Muscle of leg (tissue), 11 donors: ENCODE data around the gene JAZF1. TPM values are rescaled to one million over a fixed set of nuclear protein-coding genes. Genes with fewer than 3 reads are reported as not detected.

Experiments
- DNase-seq: peaks from one replicate; pipeline ENCODE4 v3.0.0; 2013
- H3K27ac ChIP-seq: one replicate; pipeline ENCODE4 v1.5.1; 2013; ENCODE audit warnings: mild to moderate bottlenecking, low read length, control low read depth
- H3K27me3 ChIP-seq: one replicate; pipeline ENCODE4 v1.6.1; 2013; ENCODE audit warnings: low read length; ENCODE audit not compliant: control insufficient read depth, insufficient read depth
- H3K36me3 ChIP-seq: one replicate; pipeline ENCODE4 v1.6.1; 2013; ENCODE audit warnings: low read length; ENCODE audit not compliant: control insufficient read depth, insufficient read depth
- H3K4me1 ChIP-seq: one replicate; pipeline ENCODE4 v1.6.1; 2013; ENCODE audit warnings: low read length; ENCODE audit not compliant: control insufficient read depth, insufficient read depth
- H3K4me3 ChIP-seq: one replicate; pipeline ENCODE4 v1.5.1; 2013; ENCODE audit warnings: low read length, control low read depth
- H3K9me3 ChIP-seq: replicated peaks from 2 replicates; pipeline ENCODE4 v1.6.1; 2013; ENCODE audit warnings: low read depth, low read length; ENCODE audit not compliant: control insufficient read depth
- WGBS: methylation state at CpG from one replicate; pipeline ENCODE4 v1.1.5; 2013; ENCODE audit warnings: missing lambda C conversion rate; ENCODE audit not compliant: insufficient coverage; 5-methylcytosine and 5-hydroxymethylcytosine counted together
- polyA plus RNA-seq, 8 donors: library from polyadenylated mRNA; unstranded; fragments of 120-200 nt; gene quantifications; one replicate each; pipeline versions ENCODE4 v1.2.1 to v1.2.3, GENCODE V29; 2013; ENCODE audit warnings: inconsistent platforms in 1 of 8, low replicate concordance in 1 of 8; ENCODE audit not compliant: insufficient read length in 8 of 8, insufficient read depth in 1 of 8
- total RNA-seq: library from RNA; stranded (reverse); fragments of 120-200 nt; gene quantifications from one replicate; pipeline ENCODE4 v1.2.4, GENCODE V29; 2013

JAZF1 gene
- total and polyA plus RNA-seq, 9 donors, result 12.7 to 30.3 (median 28.1) TPM

- no CpG with 5 or more reads among the region's 4 CpGs for WGBS
- Histone ChIP-seq H3K9me3 (no peaks in the 10 kb centered on the region), H3K27ac (no peak overlapping the region), H3K4me1 (no peaks in the 10 kb centered on the region), H3K27me3 (no peaks in the 10 kb centered on the region), H3K36me3 (peaks cover 5% of the 10 kb centered on the region), H3K4me3 (no peak overlapping the region)
- DNase-seq, result no peak
Measured at GRCh38 chr7:27810186-27810585, 370.4 kb downstream of the JAZF1 start.

DNA sequence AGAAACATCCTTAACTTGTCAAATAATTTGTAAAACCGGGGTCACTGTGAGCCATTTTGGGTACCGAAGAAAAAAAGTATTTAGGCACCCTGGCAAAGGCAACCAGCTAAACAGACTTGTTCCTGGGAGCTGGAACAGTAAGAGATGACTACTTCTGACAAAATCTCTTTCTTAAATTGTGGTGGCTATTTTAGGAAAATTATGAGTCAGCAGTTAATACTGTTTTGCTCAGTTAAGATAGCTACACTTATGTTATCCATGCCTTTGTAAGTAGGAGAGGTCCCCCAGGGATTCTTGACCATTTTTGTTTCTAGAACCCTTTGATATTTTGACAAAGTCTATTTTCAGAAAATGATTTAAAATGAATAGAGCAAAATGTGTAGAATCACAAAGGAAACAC lies 372.0 kb downstream of the JAZF1 start:
- no peaks in the 10 kb centered on the region for H3K9me3 ChIP-seq
- no CpG with 5 or more reads among the region's 2 CpGs for WGBS
- H3K36me3 ChIP-seq, result peaks cover 5% of the 10 kb centered on the region
- H3K4me1 ChIP-seq, result no peaks in the 10 kb centered on the region
- no peaks in the 10 kb centered on the region for H3K27me3 ChIP-seq
- H3K4me3 ChIP-seq, result no peak overlapping the region
- DNase-seq, result peak; percentile 39
- no peak overlapping the region for H3K27ac ChIP-seq

DNA sequence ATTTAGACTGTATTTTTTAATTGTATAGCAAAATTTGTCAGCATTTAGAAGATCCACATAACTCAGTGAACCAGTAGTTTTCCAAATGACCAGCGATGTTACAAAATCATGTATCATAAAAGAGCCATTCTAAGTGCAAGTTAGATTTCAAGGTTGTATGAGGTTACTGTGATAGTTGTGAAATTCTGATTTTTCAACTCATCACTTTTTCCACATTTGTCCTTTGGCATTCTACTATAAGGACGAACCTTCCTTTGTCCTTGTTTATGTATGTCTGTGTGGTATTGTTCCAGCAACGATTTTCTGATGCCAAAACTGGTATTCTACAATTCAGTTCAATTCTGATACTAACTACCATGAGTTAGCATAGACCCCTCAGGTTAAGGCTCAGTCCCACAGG lies 376.5 kb downstream of the JAZF1 start:
- no peaks in the 10 kb centered on the region for H3K27me3 ChIP-seq
- no CpG with 5 or more reads among the region's 3 CpGs for WGBS

DNA sequence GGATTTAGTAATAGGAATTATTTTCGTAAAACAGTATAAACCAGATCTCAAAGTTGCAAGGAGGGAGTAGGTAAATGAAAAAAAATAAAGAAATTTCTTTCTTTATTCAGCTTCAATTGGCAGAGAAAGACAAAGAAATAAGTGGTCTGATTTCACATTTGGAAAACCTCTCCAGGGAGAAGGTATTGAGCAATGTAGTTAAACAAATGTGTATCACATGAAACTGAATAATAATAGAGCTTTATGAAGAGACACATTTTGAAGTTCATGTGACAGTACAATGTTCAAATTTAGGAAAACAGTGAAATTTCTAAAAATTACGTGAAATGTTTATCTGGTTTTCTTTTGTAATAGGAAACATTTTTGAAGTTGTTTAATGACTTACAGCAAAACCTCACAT lies 377.6 kb downstream of the JAZF1 start:
- WGBS, result no CpG with 5 or more reads among the region's 2 CpGs
- peak; percentile 86 for DNase-seq
- H3K27ac ChIP-seq, result no peak overlapping the region
- no peaks in the 10 kb centered on the region for H3K9me3 ChIP-seq
- H3K36me3 ChIP-seq, result peaks cover 3% of the 10 kb centered on the region
- no peaks in the 10 kb centered on the region for H3K27me3 ChIP-seq
- no peak overlapping the region for H3K4me3 ChIP-seq
- H3K4me1 ChIP-seq, result no peaks in the 10 kb centered on the region

More for the DNA sequence above, 376.5 kb downstream of the JAZF1 start:
- H3K27ac ChIP-seq, result no peak overlapping the region
- DNase-seq, result no peak
- H3K4me1 ChIP-seq, result no peaks in the 10 kb centered on the region
- H3K9me3 ChIP-seq, result no peaks in the 10 kb centered on the region
- H3K4me3 ChIP-seq, result no peak overlapping the region
- H3K36me3 ChIP-seq, result peaks cover 3% of the 10 kb centered on the region

DNA sequence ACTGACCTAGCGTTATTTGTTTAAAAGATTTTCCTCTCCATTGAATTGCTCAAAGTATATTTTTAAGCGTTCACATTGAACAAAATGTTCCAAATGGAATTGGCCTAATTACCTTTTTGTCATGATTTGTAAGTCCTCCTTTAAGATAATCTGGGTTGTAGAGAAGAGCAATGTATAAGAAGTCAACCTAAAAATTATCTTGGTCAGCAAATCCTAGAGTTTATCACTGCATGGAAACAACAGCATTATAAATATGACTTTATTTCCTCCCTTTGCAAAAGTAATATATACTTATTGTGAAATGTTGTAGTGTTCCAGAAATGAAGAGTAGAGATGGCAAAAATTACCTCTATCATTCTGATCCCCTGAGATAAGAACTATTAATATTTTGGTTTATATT lies 381.4 kb downstream of the JAZF1 start:
- WGBS, result no CpG with 5 or more reads among the region's 2 CpGs
- no peaks in the 10 kb centered on the region for H3K9me3 ChIP-seq
- DNase-seq, result no peak
- H3K27ac ChIP-seq, result no peak overlapping the region
- H3K4me3 ChIP-seq, result no peak overlapping the region
- no peaks in the 10 kb centered on the region for H3K4me1 ChIP-seq
- peaks cover 4% of the 10 kb centered on the region for H3K36me3 ChIP-seq
- H3K27me3 ChIP-seq, result no peaks in the 10 kb centered on the region

DNA sequence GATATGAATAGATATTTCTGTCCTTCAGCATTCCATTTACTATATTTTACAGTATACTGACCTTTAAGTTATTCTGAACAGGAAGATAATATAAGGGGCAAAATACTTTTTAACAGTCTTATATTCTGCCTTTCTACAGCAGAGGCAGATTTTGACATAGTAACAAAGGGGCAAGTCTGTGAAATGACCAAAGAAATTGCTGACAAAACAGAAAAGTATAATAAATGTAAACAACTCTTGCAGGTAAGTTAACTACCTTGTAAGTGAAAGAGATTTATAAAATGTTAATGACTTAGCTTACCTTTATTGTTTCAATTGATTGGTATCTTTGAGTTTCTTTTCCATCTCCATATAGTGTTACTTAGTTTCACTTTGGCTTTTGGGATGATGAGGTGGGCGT lies 384.6 kb downstream of the JAZF1 start:
- no CpG with 5 or more reads among the region's 1 CpG for WGBS
- H3K9me3 ChIP-seq, result no peaks in the 10 kb centered on the region
- no peaks in the 10 kb centered on the region for H3K4me1 ChIP-seq
- no peaks in the 10 kb centered on the region for H3K27me3 ChIP-seq
- no peak for DNase-seq
- H3K27ac ChIP-seq, result no peak overlapping the region
- H3K4me3 ChIP-seq, result no peak overlapping the region
- peaks cover 6% of the 10 kb centered on the region for H3K36me3 ChIP-seq

DNA sequence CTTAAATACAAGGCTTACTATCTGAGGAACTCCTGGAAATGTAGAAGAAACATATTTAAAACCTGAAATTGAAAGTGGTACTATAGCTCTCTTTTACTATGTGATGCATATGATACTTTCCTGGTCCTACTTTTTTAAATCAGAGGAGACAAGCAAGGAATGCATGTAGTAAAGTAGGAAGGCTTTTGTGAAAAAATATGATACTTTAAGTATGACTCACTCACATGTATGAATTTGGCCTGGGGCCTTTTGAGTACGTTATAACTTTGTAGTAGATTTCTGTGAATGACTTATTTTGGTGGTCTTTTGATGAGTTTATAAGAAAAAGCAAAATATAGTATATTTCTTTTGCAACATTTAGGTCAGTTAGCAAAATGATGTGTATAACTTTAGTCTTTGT lies 386.8 kb downstream of the JAZF1 start:
- WGBS, result no CpG with 5 or more reads among the region's 1 CpG
- H3K4me1 ChIP-seq, result no peaks in the 10 kb centered on the region
- no peak for DNase-seq
- H3K27ac ChIP-seq, result no peak overlapping the region
- H3K27me3 ChIP-seq, result no peaks in the 10 kb centered on the region
- H3K4me3 ChIP-seq, result no peak overlapping the region
- H3K9me3 ChIP-seq, result no peaks in the 10 kb centered on the region
- H3K36me3 ChIP-seq, result peaks cover 6% of the 10 kb centered on the region

- Histone ChIP-seq H3K4me3 (no peak overlapping the region), H3K9me3 (no peaks in the 10 kb centered on the region), H3K36me3 (peaks cover 8% of the 10 kb centered on the region), H3K4me1 (no peaks in the 10 kb centered on the region), H3K27me3 (no peaks in the 10 kb centered on the region), H3K27ac (no peak overlapping the region)
- no peak for DNase-seq
Measured at GRCh38 chr7:27788437-27788836, 392.2 kb downstream of the JAZF1 start.

DNA sequence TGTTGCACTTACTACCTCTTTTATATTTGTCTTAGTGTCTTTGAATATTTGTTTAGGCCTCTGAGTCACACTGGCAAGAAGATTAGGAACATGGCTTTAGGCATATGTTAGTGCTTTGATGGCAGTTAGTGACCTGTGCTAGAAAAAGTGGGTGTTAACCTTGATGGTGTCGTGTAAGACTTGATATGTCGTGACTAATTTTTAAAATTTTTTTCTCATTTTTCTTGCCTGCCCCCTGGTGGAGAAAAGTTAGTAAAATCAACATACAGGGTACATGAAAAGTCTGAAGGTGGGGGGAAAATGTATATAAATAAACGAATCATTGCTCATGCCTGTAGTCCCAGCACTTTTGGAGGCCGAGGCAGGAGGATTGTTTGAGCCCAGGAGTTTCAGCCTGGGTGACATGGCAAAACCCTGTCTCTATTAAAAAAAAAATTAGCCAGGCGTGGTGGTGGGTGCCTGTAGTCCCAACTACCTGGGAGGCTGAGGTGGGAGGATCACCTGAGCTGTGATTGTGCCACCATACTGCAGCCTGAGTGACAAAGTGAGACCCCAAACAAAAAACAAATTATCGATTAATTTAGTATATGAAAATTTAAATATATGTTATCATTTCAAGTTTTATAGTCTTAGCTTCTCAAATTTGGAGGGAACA lies 396.1 kb downstream of the JAZF1 start:
- DNase-seq, result peak; percentile 36
- Histone ChIP-seq H3K4me3 (no peak overlapping the region), H3K9me3 (no peaks in the 10 kb centered on the region), H3K4me1 (no peaks in the 10 kb centered on the region), H3K27ac (no peak overlapping the region), H3K27me3 (no peaks in the 10 kb centered on the region), H3K36me3 (peaks cover 4% of the 10 kb centered on the region)
- 58% methylated on average over 2 of the region's 6 CpGs for WGBS

GRCh38 chr7:27782849-27783248 lies 397.7 kb downstream of the JAZF1 start:
- peak; percentile 7 for DNase-seq
- no CpG with 5 or more reads among the region's 2 CpGs for WGBS
- Histone ChIP-seq H3K27me3 (no peaks in the 10 kb centered on the region), H3K4me1 (no peaks in the 10 kb centered on the region), H3K4me3 (no peak overlapping the region), H3K36me3 (peaks cover 4% of the 10 kb centered on the region), H3K9me3 (no peaks in the 10 kb centered on the region), H3K27ac (no peak overlapping the region)

GRCh38 chr7:27781188-27781587 lies 399.4 kb downstream of the JAZF1 start:
- peaks cover 4% of the 10 kb centered on the region for H3K36me3 ChIP-seq
- DNase-seq, result no peak
- H3K9me3 ChIP-seq, result no peaks in the 10 kb centered on the region
- no peaks in the 10 kb centered on the region for H3K4me1 ChIP-seq
- WGBS, result no CpG with 5 or more reads among the region's 2 CpGs
- no peak overlapping the region for H3K4me3 ChIP-seq
- no peak overlapping the region for H3K27ac ChIP-seq
- no peaks in the 10 kb centered on the region for H3K27me3 ChIP-seq
